ENCODE results near the gene TPPP3. TPM values are rescaled to one million over a fixed set of nuclear protein-coding genes. Genes with fewer than 3 reads are reported as not detected.
"Not testable (repeated sequence)": the region's sequence is repeated elsewhere in the genome, so short reads cannot be mapped to it uniquely, and the experiment has no call there.

The TPPP3 gene
- total and polyA plus RNA-seq, 8 donors, result 79.2 to 403 (median 335) TPM

DNA sequence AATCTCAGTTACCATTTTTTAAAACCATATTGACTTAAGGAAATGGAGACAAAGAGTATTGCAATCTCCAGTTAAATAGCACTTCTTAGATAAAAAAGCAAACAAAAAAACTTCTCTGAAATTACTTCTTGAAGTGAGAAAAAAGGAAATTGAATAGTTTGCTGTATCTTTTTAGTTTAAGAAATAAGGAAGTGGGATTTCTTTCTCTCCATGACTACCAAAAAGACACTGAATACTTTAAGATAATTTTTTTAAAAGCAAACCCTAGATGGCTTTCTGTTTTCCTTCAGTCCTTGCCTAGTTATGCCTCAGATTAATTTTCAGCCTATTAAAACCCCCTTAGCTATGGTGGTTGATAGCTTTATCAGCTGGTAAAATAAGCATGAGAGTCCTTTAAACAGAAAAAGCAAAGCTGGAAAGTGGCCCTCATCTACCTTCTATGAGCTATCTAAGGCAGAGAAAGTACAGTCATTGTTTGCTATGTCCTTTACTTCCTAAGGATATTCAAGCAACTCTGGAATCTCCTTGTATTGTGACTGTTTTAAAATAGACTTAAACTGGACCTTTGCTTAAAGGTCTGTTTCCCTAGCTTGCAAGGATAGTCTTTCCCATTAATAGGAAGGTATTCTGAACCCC, 28.6 kb downstream of the TPPP3 start:
- peaks cover 5 to 24% of the 10 kb centered on the region in 2 donors for H3K4me1 ChIP-seq
- H3K27ac ChIP-seq, result peak overlapping the region; percentile 69
- peak; percentile 74 for ATAC-seq
- no peaks in the 10 kb centered on the region for H3K27me3 ChIP-seq
- no peaks in the 10 kb centered on the region for H3K36me3 ChIP-seq
- peak in 1 of 4 donors; percentile 21 for DNase-seq
- no peak for TF ChIP-seq CTCF (IDR thresholded peaks at IDR 0.05)
- no peaks in the 10 kb centered on the region for H3K9me3 ChIP-seq
- H3K4me3 ChIP-seq, result peak overlapping the region in 1 of 2 donors; percentile 8
- intact Hi-C loops (cut with DNase I), result no loop called here

GRCh38 chr16:67361038-67361437, 32.3 kb downstream of the TPPP3 start:
- H3K9me3 ChIP-seq, result no peaks in the 10 kb centered on the region
- H3K4me1 ChIP-seq, result peaks cover 5 to 21% of the 10 kb centered on the region in 2 donors
- intact Hi-C loops (cut with DNase I), result no loop called here
- no peaks in the 10 kb centered on the region for H3K27me3 ChIP-seq
- TF ChIP-seq CTCF (IDR thresholded peaks at IDR 0.05), result no peak
- no peak for ATAC-seq
- H3K4me3 ChIP-seq, result no peak overlapping the region
- no peak for DNase-seq
- no peak overlapping the region for H3K27ac ChIP-seq
- no peaks in the 10 kb centered on the region for H3K36me3 ChIP-seq

GRCh38 chr16:67359540-67360269, 33.6 kb downstream of the TPPP3 start:
- H3K4me3 ChIP-seq; intact Hi-C loops (cut with DNase I); H3K36me3 ChIP-seq; H3K4me1 ChIP-seq; DNase-seq; H3K27ac ChIP-seq; ATAC-seq; H3K9me3 ChIP-seq; H3K27me3 ChIP-seq: not testable (repeated sequence)

GRCh38 chr16:67357561-67357960, 35.7 kb downstream of the TPPP3 start:
- Histone ChIP-seq H3K27me3 (no peaks in the 10 kb centered on the region), H3K4me1 (no peaks in the 10 kb centered on the region), H3K27ac (no peak overlapping the region), H3K9me3 (no peaks in the 10 kb centered on the region), H3K4me3 (no peak overlapping the region), H3K36me3 (no peaks in the 10 kb centered on the region)
- peak; percentile 68 for ATAC-seq
- TF ChIP-seq CTCF (IDR thresholded peaks at IDR 0.05), result no peak
- intact Hi-C loops (cut with DNase I), result no loop called here
- DNase-seq, result no peak

DNA sequence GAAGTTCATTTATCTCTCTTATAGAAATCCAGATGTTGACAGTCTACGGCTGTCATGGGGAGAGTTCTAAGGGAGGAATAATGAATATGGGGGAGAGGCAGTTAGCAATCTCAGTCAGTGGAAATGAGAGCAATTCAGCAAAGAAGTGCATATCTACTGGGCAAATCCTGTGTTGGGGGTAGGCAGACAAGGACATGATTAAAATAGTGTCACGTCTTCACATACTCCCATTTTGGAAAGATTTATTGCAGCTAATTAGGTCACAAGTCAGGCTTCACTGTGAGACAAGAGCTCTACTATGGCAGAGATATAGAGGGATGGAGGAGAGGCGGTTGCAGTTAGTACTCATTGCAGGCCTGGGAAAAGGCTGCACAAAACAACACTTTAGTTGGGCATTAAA, 36.9 kb downstream of the TPPP3 start:
- DNase-seq (no peak), ATAC-seq (no peak)
- intact Hi-C loops (cut with DNase I), result no loop called here
- Histone ChIP-seq H3K4me3 (no peak overlapping the region), H3K4me1 (no peaks in the 10 kb centered on the region), H3K27ac (no peak overlapping the region), H3K36me3 (no peaks in the 10 kb centered on the region), H3K9me3 (no peaks in the 10 kb centered on the region), H3K27me3 (no peaks in the 10 kb centered on the region)
- no peak for TF ChIP-seq CTCF (IDR thresholded peaks at IDR 0.05)

GRCh38 chr16:67352463-67352862, 40.8 kb downstream of the TPPP3 start:
- H3K36me3 ChIP-seq; intact Hi-C loops (cut with DNase I); ATAC-seq: not testable (repeated sequence)

More at GRCh38 chr16:67352463-67352862, 40.8 kb downstream of the TPPP3 start:
- H3K27me3 ChIP-seq, H3K9me3 ChIP-seq, H3K4me1 ChIP-seq, H3K4me3 ChIP-seq, DNase-seq, H3K27ac ChIP-seq: not testable (repeated sequence)
